Endodermal cell (in vitro differentiated cells): ENCODE results near the gene ERCC3. TPM values are rescaled to one million over a fixed set of nuclear protein-coding genes. Genes with fewer than 3 reads are reported as not detected.

ENCODE experiments used
- DNase-seq: peaks from one replicate; pipeline ENCODE4 v3.0.0-alpha.2; 2017
- H3K27ac ChIP-seq: 2 replicates; pipeline ENCODE4 v1.5.1; 2013; ENCODE audit warnings: mild to moderate bottlenecking, low read depth, low read length, moderate library complexity
- H3K27me3 ChIP-seq: 2 replicates; pipeline ENCODE4 v1.6.1; 2013; ENCODE audit warnings: mild to moderate bottlenecking, low read length, moderate library complexity; ENCODE audit not compliant: insufficient read depth, control insufficient read depth, poor library complexity, severe bottlenecking
- H3K36me3 ChIP-seq: 2 replicates; pipeline ENCODE4 v1.7.0; 2013; ENCODE audit warnings: mild to moderate bottlenecking, low read length, moderate library complexity; ENCODE audit not compliant: control insufficient read depth, insufficient read depth
- H3K4me1 ChIP-seq: one replicate; pipeline ENCODE4 v1.7.0; 2013; ENCODE audit warnings: low read length; ENCODE audit not compliant: control insufficient read depth, insufficient read depth
- H3K4me3 ChIP-seq: 2 replicates; pipeline ENCODE4 v1.5.1; 2013; ENCODE audit warnings: mild to moderate bottlenecking, low read length, moderate library complexity
- H3K9ac ChIP-seq: 2 replicates; pipeline ENCODE4 v1.6.1; 2013; ENCODE audit warnings: mild to moderate bottlenecking, low read length, moderate library complexity; ENCODE audit not compliant: poor library complexity, severe bottlenecking; ENCODE audit errors: extremely low read depth
- H3K9me3 ChIP-seq: 2 replicates; pipeline ENCODE4 v1.6.1; 2013; ENCODE audit warnings: mild to moderate bottlenecking, low read length, moderate library complexity; ENCODE audit not compliant: control insufficient read depth
- H3K27ac Mint-ChIP-seq: 2 replicates; pipeline ENCODE4 v1.8.0; 2020; ENCODE audit warnings: mixed read lengths
- H3K27me3 Mint-ChIP-seq: 2 replicates; pipeline ENCODE4 v1.8.0; 2021; ENCODE audit warnings: mild to moderate bottlenecking, mixed read lengths; ENCODE audit not compliant: insufficient read depth
- H3K36me3 Mint-ChIP-seq: 2 replicates; pipeline ENCODE4 v1.8.0; 2020; ENCODE audit warnings: low read depth, mixed read lengths
- H3K4me1 Mint-ChIP-seq: 2 replicates; pipeline ENCODE4 v1.8.0; 2020; ENCODE audit warnings: mixed read lengths
- H3K4me3 Mint-ChIP-seq: 2 replicates; pipeline ENCODE4 v1.8.0; 2020; ENCODE audit warnings: mild to moderate bottlenecking, moderate library complexity, mixed read lengths
- H3K9me3 Mint-ChIP-seq: 2 replicates; pipeline ENCODE4 v1.8.0; 2020; ENCODE audit warnings: mild to moderate bottlenecking, mixed read lengths
- CTCF ChIP-seq: fragments of 200-600 bp; sonication (generic); conservative IDR thresholded peaks from 2 replicates; pipeline ENCODE4 v1.5.0; 2021; ENCODE audit warnings: antibody characterized with exemption, mild to moderate bottlenecking
- WGBS, 2 experiments: methylation state at CpG; one replicate each; pipeline versions ENCODE4 v1.1.5 to v1.1.7; 2013; ENCODE audit warnings: missing lambda C conversion rate in 2 of 2, mixed read lengths in 1 of 2; ENCODE audit not compliant: insufficient coverage in 1 of 2, insufficient read length in 1 of 2; 5-methylcytosine and 5-hydroxymethylcytosine counted together
- total RNA-seq, 2 donors: library from RNA; stranded (reverse); fragmentation: NEBNext Ultra II Directional in 1 of 2; extraction: Animal tissue kit (Norgen Biotek cat#: 25700) in 1 of 2; gene quantifications; 2 replicates in 1 of 2; 3 replicates in 1 of 2; pipeline ENCODE4 v1.2.1, GENCODE V29; 2021

The ERCC3 gene
- total RNA-seq, 2 donors from 2014 or later: 64.5 to 72.6 TPM

- H3K36me3 Mint-ChIP-seq: peaks cover 86% of the 10 kb centered on the region
- H3K4me1 Mint-ChIP-seq: no peaks in the 10 kb centered on the region
Observed at GRCh38 chr2:127279781-127280180, 14.2 kb downstream of the ERCC3 start.

GRCh38 chr2:127278959-127279358 lies 15.0 kb downstream of the ERCC3 start:
- Histone ChIP-seq H3K4me1 (no peaks in the 10 kb centered on the region), H3K27ac (no peak overlapping the region), H3K9me3 (peaks cover 10% of the 10 kb centered on the region), H3K9ac (no peak overlapping the region), H3K36me3 (peaks cover 91% of the 10 kb centered on the region), H3K27me3 (no peaks in the 10 kb centered on the region), H3K4me3 (no peak overlapping the region)
- H3K4me3 Mint-ChIP-seq: no peak overlapping the region
- H3K27me3 Mint-ChIP-seq: no peaks in the 10 kb centered on the region
- H3K36me3 Mint-ChIP-seq: peaks cover 84% of the 10 kb centered on the region
- no peaks in the 10 kb centered on the region for H3K4me1 Mint-ChIP-seq
- TF ChIP-seq CTCF: no peak
- H3K9me3 Mint-ChIP-seq: peaks cover 13% of the 10 kb centered on the region
- no peak for DNase-seq
- no peak overlapping the region for H3K27ac Mint-ChIP-seq
- WGBS, 2 experiments: 93 to 94% methylated on average over 3 of the region's 3 CpGs

More at GRCh38 chr2:127279781-127280180, 14.2 kb downstream of the ERCC3 start:
- Histone ChIP-seq H3K36me3 (peaks cover 93% of the 10 kb centered on the region), H3K9me3 (peaks cover 18% of the 10 kb centered on the region), H3K27ac (no peak overlapping the region), H3K9ac (no peak overlapping the region), H3K27me3 (no peaks in the 10 kb centered on the region), H3K4me1 (no peaks in the 10 kb centered on the region), H3K4me3 (no peak overlapping the region)
- WGBS, 2 experiments: 90 to 95% methylated on average over 3 to 5 of the region's 5 CpGs
- H3K27ac Mint-ChIP-seq: no peak overlapping the region
- DNase-seq: no peak
- no peak for TF ChIP-seq CTCF
- H3K27me3 Mint-ChIP-seq: no peaks in the 10 kb centered on the region
- peaks cover 21% of the 10 kb centered on the region for H3K9me3 Mint-ChIP-seq
- no peak overlapping the region for H3K4me3 Mint-ChIP-seq

GRCh38 chr2:127277028-127277427 lies 16.9 kb downstream of the ERCC3 start:
- WGBS, 2 experiments: 96 to 100% methylated on average over 1 to 2 of the region's 2 CpGs
- Mint-ChIP-seq H3K27me3 (no peaks in the 10 kb centered on the region), H3K4me1 (no peaks in the 10 kb centered on the region), H3K27ac (peak overlapping the region; percentile 31), H3K36me3 (peaks cover 82% of the 10 kb centered on the region), H3K4me3 (no peak overlapping the region), H3K9me3 (no peaks in the 10 kb centered on the region)
- no peak for DNase-seq
- Histone ChIP-seq H3K27ac (no peak overlapping the region), H3K36me3 (peaks cover 88% of the 10 kb centered on the region), H3K9me3 (no peaks in the 10 kb centered on the region), H3K4me3 (no peak overlapping the region), H3K27me3 (no peaks in the 10 kb centered on the region), H3K9ac (no peak overlapping the region), H3K4me1 (no peaks in the 10 kb centered on the region)
- no peak for TF ChIP-seq CTCF
